Stimulated activated CD4-positive, alpha-beta T cell treated with anti-CD3 and anti-CD28 coated beads, Interleukin-2, amount 100 ng/mL, for 48 hours (primary cell): Measurements from ENCODE around the gene METTL14.

Source experiments
- DNase-seq, 2 donors: peaks; one replicate each; pipeline ENCODE4 v3.0.0-alpha.2; 2020

Gene METTL14

DNA sequence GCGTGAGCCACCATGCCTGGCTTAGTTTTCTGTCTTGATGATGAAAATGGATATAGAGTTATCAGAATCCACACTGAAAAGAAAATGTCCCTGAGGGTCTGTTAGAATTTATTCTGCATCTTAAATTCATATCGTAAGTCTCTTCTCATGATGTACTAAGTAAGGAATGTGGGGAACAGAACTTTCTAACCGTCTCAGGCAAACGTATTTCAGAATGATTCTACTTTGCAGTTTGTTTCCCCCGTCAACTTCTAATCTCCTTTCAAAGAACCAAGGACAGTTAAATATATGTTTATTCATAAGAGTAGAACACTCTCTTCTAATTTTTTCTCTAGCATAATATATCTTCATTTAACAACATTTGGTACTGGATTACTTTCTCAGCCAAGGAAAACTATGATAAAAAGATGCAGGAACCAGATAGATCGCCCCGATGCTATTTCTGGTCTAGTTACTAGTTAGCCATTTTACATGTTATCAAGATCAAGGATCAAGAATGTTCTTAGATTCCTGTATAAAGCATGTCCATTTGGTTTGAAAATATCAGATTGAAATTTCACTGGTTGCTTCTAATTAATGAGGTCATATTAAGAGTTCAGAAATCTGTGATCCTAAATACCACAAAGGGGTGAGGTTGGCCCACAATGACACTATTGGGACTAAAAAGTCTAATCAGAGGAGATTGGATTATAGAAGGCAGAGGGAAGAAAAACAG lies 49.5 kb downstream of the METTL14 start:
- no peak for DNase-seq

DNA sequence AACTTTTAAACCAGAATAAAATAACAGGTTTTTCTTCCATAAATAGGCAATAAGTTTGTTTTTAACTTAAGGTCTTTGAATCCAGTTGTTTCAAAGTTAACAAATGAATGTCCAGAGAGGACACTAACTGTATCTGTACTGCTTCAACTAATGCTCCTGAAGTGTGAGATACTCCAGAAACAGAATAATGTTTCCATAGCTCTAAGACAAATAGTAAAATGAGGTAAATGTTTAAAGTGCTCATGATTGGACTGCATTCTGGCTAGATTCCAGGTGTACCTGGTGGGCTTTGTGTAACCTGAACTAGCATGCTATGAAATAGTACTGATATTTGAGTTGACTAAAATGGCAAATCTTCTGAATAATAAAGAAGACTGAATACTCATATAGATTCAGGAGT lies 51.7 kb downstream of the METTL14 start:
- DNase-seq = no peak

DNA sequence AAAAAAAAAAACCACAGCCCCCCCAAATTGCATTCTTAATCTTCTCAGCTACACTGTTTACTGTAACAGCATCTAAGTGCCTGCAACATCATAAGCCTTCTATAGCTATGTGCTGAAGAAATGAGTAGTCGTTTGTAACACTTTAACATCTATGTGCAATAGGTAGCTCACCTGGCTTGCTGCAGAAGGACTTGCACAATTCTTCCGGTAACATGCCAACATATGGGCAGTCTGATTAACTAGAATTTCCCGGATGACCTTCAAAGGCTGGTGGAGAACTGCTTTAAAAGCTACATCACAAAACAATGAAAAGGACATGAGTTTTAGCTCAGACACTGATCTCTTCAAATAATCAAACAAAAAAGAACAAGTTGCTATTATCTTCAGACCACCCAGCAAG lies 52.9 kb downstream of the METTL14 start:
- no peak for DNase-seq

DNA sequence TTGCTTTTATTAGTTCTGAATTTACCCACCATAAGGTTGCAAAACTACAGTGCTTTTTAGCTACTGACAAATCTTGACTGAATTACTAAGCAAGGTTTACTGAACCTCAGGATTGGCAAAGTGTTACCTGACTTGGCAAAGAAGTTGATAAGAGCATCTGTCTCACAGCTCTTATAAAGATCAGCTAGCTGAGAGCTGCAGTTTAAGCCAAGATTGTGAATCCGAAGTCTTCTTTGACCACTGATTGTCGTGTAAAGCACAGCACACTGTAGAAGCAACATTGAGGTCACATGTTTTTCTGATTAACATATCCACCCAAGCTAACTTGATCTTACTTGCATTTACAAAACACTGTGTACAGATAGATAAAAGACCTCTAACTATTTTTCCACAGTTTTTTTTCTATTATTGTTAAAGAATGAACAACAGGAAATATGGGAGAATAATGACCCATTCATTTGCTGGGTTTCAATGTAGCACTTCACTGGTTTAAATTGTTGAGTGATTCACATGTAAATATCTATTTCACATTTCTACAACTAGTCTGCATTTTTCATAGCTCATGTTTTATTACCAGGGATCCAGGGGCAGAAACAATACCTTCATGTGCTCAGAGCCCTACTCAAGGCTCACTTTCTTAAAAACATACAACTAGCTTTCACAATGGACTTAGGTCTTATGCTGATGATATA lies 54.0 kb downstream of the METTL14 start:
- DNase-seq = no peak

GRCh38 chr4:118740869-118741268 lies 55.7 kb downstream of the METTL14 start:
- no peak for DNase-seq

- DNase-seq = no peak
These were observed 56.2 kb downstream of the METTL14 start for GRCh38 chr4:118741301-118741855.

GRCh38 chr4:118742050-118742449 lies 56.9 kb downstream of the METTL14 start:
- no peak for DNase-seq

DNA sequence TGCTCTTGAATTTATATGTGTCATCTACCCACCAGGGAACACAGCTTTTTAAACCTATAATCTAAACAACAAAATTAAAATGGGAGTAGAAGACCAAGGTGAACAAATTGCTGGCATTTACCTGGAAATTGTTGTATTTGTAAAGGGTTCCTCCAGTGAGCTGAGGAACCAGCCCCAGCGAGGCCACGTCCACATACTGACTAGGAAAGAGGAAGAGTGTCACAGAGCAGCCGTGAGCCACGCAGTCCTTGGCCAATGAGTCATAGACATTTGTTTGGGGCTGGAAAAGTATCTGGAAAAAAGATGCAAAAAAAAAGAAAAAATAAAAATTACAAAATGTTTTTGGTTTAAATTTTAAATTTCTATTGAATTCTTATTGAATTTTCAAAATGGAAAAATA lies 58.7 kb downstream of the METTL14 start:
- DNase-seq = no peak

- DNase-seq = no peak
These were observed 60.2 kb downstream of the METTL14 start for GRCh38 chr4:118745357-118745756.

DNA sequence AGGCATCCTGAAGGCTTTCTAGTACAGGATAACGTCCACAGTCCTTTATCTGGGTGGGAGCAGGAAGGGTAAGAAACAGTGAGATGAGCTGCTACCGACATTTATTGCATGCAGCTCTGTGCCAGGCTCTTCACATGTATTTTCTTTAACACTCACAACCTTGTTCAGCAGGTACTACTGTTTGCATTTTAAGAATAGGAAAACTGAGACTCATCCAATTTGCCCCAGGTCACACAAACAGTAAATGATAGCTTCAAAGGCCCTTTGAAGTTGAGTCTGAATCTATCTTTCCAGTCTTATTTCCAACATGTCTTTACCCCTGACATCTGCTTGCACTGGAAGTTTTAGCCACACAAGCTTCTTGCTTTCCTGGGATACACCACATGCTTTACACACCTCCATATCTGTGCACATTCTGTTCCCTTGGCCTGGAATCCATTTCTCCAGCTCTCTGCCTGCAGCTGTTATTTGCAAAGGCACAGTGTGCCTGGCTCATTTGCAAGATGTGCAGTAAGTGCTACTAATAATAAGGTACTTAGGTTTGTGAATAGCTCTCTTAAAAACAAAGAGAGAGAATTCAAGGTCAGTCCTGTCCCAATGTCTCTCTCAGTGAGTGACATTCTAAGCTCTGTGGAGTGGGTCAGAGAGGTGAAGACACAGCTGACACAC lies 61.2 kb downstream of the METTL14 start:
- no peak for DNase-seq

- no peak for DNase-seq
These were observed 64.3 kb downstream of the METTL14 start for GRCh38 chr4:118749347-118749988.

GRCh38 chr4:118751629-118752323 lies 66.6 kb downstream of the METTL14 start:
- no peak for DNase-seq

- no peak for DNase-seq
These were observed 67.4 kb downstream of the METTL14 start for GRCh38 chr4:118752551-118752950.

GRCh38 chr4:118753096-118753495 lies 67.9 kb downstream of the METTL14 start:
- DNase-seq = no peak

GRCh38 chr4:118753685-118754084 lies 68.5 kb downstream of the METTL14 start:
- no peak for DNase-seq

- DNase-seq = no peak
These were observed 69.7 kb downstream of the METTL14 start for GRCh38 chr4:118754890-118755289.

GRCh38 chr4:118755438-118756226 lies 70.4 kb downstream of the METTL14 start:
- DNase-seq = no peak

GRCh38 chr4:118756429-118756828 lies 71.2 kb downstream of the METTL14 start:
- no peak for DNase-seq

GRCh38 chr4:118756958-118757357 lies 71.8 kb downstream of the METTL14 start:
- DNase-seq = no peak

DNA sequence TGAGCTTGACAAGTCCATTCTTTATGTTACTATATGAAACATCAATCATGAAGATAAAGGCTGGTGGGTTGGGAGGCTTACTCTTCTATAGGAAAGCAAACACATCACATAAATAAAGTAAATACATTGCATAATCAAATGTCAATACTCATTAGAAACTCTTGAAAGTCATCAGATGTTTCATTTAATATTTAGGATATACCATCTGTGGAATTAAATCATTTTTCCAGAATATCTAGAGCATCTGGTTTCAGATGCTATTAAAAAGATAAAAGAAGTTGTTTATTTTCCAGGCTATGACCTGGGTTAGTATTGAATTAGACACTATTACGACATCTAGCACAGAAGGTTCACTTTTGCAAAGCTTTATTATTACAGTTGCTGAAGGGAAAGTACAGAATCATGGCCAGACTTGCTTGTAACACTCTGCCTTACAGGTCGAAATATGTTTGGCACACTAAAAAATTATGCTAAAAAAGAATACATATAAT lies 72.6 kb downstream of the METTL14 start:
- no peak for DNase-seq

DNA sequence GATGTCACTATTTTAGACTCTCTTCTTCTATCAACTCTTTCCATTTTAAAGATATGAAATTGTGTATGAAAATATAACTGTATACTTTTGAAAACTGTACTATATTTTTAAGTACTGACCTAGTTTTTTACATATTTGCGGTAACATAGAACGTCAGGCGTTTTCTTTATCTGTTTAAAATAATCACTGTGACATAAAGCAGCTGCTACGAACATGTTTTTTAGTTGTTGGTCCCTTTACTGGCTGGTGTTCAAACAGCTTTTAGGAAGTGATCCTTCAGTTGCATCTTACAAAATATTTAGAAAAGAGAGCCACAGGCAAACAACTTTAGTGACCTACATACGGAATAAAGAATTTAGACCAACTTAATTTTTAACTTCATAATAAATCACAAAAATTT lies 73.1 kb downstream of the METTL14 start:
- no peak for DNase-seq

DNA sequence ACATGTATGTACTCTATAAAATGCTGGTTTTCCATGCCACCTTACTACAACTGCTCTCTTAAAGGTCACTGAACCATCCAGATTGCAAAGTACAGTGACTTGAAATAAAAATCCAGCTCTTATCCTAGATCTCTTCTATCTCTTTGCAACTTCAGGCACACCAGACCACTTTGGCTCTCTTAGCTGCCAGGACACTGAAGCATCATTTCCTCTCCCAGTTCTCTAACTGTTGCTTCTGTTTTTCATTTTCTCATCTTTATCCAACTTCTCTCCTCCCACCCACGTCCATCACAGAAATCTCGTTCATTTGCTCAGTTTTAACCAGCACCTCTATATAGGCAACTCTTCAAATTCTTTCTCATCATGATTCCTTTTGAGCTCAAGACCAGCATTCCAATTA lies 74.3 kb downstream of the METTL14 start:
- DNase-seq = no peak
